ENCODE results near the gene CDC42.
"Not testable (repeated sequence)": the region's sequence is repeated elsewhere in the genome, so short reads cannot be mapped to it uniquely, and the experiment has no call there.

Gene CDC42

GRCh38 chr1:22052115-22053016, at the start of gene CDC42:
CDC42 (plus strand) TSS chr1:22052709; CDS start chr1:22078479, 25,770 bp downstream.
- peak; percentile 63 for DNase-seq

GRCh38 chr1:22002875-22003274, 49.6 kb upstream of the CDC42 start:
- DNase-seq: not testable (repeated sequence)

- DNase-seq: not testable (repeated sequence)
These were observed 48.5 kb upstream of the CDC42 start for GRCh38 chr1:22003959-22004358.

GRCh38 chr1:22005261-22006149, 47.0 kb upstream of the CDC42 start:
- DNase-seq: not testable (repeated sequence)

DNA sequence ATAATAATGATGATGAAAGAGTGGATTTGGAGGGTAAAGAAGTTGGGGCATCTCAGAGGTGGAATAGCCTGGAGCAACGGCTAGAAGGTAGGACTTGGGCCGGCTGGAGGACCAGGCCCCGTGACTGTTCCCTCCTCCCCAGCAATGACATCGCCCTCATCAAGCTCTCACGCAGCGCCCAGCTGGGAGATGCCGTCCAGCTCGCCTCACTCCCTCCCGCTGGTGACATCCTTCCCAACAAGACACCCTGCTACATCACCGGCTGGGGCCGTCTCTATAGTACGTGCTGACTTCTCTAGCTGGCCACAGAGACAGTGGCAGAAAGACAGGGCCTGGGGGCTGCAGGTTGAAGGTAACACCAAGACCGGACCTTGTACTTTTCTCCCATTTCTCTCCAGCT, 45.8 kb upstream of the CDC42 start:
- not testable (repeated sequence) for DNase-seq

DNA sequence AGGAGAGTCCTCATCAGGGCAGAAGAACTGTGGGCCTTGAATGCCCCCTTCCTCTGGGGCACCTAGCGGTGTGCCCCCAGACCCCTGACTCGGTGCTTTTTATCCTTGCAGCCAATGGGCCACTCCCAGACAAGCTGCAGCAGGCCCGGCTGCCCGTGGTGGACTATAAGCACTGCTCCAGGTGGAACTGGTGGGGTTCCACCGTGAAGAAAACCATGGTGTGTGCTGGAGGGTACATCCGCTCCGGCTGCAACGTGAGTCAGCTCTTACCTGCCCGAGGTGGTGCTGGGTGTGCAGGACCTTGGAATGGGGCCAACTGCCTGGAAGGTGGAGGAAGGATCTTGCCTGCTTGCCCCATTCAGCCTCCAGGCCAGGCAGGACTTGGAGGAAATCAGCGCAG, 45.2 kb upstream of the CDC42 start:
- DNase-seq: not testable (repeated sequence)

- not testable (repeated sequence) for DNase-seq
These were observed 42.9 kb upstream of the CDC42 start for GRCh38 chr1:22009566-22009965.

DNA sequence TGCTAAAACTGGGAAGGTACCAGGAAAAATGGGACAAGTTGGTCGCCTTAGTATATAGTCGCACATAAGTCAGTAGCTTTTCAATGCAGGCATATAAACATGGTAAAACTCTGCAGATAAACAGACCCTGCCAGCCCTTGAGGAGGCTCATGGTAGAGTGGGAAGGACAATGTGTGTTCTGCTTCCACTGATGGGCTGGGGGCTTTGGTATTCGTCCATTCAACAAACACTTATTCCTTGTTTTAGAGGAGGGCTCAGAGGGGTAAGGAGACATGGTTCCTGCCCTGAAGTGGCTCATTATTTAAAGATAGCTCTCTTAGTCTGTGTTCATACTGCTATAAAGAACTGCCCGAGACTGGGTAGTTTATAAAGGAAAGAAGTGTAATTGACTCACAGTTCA, 39.8 kb upstream of the CDC42 start:
- DNase-seq: not testable (repeated sequence)

DNA sequence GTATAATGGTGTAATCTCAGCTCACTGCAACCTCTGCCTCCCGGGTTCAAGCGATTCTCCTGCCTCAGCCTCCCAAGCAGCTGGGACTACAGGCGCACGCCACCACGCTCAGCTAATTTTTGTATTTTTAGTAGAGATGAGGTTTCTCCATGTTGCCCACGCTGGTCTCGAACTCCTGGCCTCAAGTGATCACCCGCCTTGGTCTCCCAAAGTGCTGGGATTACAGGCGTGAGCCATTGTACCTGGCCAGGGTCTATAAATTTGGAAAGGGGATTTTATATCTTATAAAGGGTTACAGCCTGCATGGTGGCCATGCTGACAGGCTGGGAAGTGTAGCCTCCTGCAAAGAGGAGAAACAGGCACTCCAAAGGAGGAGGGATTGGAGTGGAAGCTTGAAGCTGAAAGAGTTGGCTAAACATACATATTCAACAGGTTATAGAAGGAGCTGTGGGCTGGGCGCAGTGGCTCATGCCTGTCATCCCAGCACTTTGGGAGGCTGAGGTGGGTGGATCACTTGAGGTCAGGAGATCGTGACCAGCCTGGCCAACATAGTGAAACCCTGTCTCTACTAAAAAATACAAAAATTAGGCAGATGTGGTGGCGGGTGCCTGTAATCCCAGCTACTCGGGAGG, 37.8 kb upstream of the CDC42 start:
- not testable (repeated sequence) for DNase-seq

- no peak for DNase-seq
These were observed 33.6 kb upstream of the CDC42 start for GRCh38 chr1:22018583-22019559.

DNA sequence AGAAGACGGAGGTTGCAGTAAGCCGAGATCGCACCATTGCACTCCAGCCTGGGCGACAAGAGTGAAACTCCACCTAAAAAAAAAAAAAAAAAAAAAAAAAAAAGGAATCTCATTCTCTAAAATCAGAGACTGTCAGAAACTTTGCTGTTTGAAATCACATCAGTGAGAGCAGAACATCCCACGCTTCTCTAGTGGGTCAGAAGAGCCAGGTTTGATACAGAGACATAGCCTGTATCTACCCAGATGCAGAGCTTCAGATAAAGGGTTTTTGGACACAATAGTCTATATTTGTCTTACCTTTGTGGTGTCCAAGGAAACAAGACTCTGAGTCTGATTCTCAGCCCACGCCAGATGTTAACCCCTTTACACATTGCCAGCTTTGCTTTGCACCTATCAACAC, 31.4 kb upstream of the CDC42 start:
- DNase-seq: no peak

GRCh38 chr1:22024485-22025367, 27.8 kb upstream of the CDC42 start:
- DNase-seq: no peak

DNA sequence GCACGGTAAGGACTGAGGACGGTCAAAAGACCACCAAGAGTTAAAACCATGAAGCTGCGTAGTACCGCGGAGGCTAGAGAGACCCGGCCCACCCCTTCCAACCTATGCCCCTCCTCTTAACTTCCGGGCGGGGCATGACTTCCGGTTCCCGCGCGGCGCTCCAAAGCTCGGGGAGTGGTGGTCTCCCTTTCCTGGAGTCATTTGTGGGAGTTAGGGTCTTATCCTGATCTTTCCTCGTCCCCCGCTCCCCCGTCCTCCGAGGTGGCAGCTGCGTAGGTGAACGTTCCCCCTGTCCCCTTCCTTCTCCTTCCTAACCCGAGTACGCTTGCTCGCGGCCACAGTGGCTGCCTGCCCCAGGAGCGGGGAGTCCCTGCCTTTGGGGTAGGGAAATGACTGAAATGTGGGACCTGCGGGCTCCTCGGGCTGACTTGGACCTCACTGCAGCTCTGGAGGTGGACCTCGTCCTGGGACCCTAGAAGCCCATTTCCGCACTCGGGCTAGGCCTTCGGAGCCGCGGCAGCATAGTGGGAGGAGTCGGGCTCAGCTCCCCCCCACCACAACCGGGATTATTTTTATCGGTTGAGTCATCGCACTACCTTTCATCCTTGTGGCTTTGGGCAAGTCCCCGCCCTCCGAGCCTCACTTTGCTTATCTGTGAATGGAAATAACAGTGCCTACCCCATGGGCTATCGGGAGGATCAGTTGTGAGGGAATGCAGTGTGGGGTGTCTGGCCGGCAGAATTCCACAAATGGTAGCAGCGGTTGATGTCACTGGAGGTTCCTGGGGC, 26.9 kb upstream of the CDC42 start:
- peak; percentile 75 for DNase-seq

- no peak for DNase-seq
These were observed 25.6 kb upstream of the CDC42 start for GRCh38 chr1:22026924-22027289.

DNA sequence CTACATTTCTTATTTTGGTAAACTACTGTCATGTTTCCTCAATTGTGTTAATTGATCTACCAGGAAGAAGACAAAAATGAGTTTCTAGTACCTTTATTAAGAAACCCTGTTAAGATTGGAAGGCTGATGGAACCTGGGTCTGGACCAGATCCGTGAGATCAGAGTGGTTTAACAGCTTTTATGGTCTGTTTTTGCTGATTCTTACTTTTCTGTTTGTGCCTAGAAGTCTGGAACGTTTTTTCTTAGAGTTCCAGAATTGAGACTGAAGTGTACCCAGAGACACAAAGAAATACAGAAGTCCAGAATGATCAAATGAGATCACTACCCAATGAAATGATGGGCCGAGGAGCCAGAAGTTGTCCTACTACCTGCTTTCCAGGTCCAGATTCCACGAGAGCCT, 22.5 kb upstream of the CDC42 start:
- DNase-seq: no peak

DNA sequence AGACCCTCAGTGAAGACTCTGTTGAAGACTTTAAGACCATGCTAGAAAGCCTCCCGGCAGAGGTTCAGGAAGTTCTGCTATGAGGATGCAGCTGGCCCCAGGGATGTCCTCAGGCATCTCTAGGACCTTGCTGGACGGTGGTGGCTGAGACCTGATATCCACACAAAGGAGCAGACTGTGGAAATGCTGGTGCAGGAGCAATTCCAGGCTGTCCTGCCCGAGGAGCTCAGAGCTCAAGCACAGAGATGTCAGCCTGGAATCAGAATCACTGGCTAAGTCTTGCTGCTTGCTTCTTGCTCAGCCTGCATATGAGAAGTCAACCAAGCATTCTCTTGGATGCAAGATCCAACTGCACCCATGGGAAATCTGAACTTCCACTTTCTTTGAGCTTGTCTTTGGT, 22.0 kb upstream of the CDC42 start:
- no peak for DNase-seq

GRCh38 chr1:22031214-22031962, 21.1 kb upstream of the CDC42 start:
- DNase-seq: no peak

- not testable (repeated sequence) for DNase-seq
These were observed 17.7 kb upstream of the CDC42 start for GRCh38 chr1:22034834-22035233.

GRCh38 chr1:22037520-22037919, 15.0 kb upstream of the CDC42 start:
- DNase-seq: no peak
